Cardiac muscle cell (in vitro differentiated cells and primary cell): ENCODE data around the gene SLC25A26. TPM values are rescaled to one million over a fixed set of nuclear protein-coding genes. Genes with fewer than 3 reads are reported as not detected.
"Not testable (repeated sequence)": the region's sequence is repeated elsewhere in the genome, so short reads cannot be mapped to it uniquely, and the experiment has no call there.

ENCODE experiments used
- DNase-seq, 2 donors: peaks; one replicate each; pipeline versions ENCODE4 v3.0.0 to v3.0.0-alpha.2; 2010 to 2017; ENCODE audit warnings: low read depth in 1 of 2, low spot score in 1 of 2
- H3K27ac ChIP-seq: fragments of 200-600 bp; sonication (generic); 2 replicates; pipeline ENCODE4 v1.5.1; 2016
- H3K27me3 ChIP-seq: fragments of 200-600 bp; sonication (generic); 2 replicates; pipeline ENCODE4 v1.6.0; 2016; ENCODE audit warnings: control low read depth
- H3K36me3 ChIP-seq: fragments of 200-600 bp; sonication (generic); 2 replicates; pipeline ENCODE4 v1.5.1; 2016; ENCODE audit warnings: control low read depth
- H3K4me1 ChIP-seq: fragments of 200-600 bp; sonication (generic); 2 replicates; pipeline ENCODE4 v1.8.1; 2017; ENCODE audit warnings: low read depth, mild to moderate bottlenecking, mixed run types
- H3K4me3 ChIP-seq: fragments of 200-600 bp; sonication (generic); 2 replicates; pipeline ENCODE4 v1.5.1; 2016; ENCODE audit warnings: mild to moderate bottlenecking
- H3K9me3 ChIP-seq: fragments of 200-600 bp; sonication (generic); 2 replicates; pipeline ENCODE4 v1.5.1; 2017; ENCODE audit warnings: low read depth, mild to moderate bottlenecking, control low read depth
- CTCF ChIP-seq: IDR thresholded peaks from 2 replicates; pipeline ENCODE4 v1.5.1; 2012; ENCODE audit warnings: low read depth, mild to moderate bottlenecking, low read length
- polyA plus RNA-seq: library from polyadenylated mRNA; unstranded; fragments of >200 nt; fragmentation: Nextera tagmentation; extraction: Ambion mirVana; gene quantifications from 2 replicates; pipeline ENCODE4 v1.2.1, GENCODE V29; 2016
- total RNA-seq: library from RNA; depleted of rRNA; stranded (reverse); fragments of >200 nt; gene quantifications from 2 replicates; pipeline ENCODE4 v1.2.3, GENCODE V29; 2016

Gene SLC25A26
- total and polyA plus RNA-seq, 2 experiments from 2014 or later, result 22.2 to 41.2 TPM

DNA sequence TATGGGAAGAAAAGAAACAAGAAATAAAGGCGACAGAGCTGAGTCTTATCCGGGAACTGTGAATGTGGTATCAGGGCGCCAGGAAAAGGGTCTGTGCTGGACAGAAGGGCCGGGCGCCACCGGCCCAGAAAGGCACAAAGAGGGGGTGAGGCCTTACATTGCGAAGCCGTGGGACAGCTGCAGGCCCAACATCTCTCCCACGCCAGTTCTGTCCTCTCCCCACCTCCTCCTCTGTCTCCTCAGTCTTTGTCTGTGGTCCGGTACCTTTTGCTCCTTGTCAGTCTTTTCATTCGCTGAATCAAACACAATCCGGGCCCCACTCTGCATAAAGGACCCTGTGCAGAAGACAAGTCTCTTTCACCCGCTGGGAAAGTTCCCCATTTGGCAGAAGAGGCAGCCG is 198.2 kb downstream of the SLC25A26 start:
- no peak for DNase-seq
- peaks cover 16% of the 10 kb centered on the region for H3K4me1 ChIP-seq
- no peak overlapping the region for H3K27ac ChIP-seq
- H3K9me3 ChIP-seq, result no peaks in the 10 kb centered on the region
- H3K27me3 ChIP-seq, result no peaks in the 10 kb centered on the region
- no peaks in the 10 kb centered on the region for H3K36me3 ChIP-seq
- no peak overlapping the region for H3K4me3 ChIP-seq
- TF ChIP-seq CTCF, result no peak

- H3K27me3 ChIP-seq, H3K36me3 ChIP-seq, H3K27ac ChIP-seq, H3K9me3 ChIP-seq, DNase-seq, H3K4me3 ChIP-seq: not testable (repeated sequence)
- H3K4me1 ChIP-seq, result peaks cover 16% of the 10 kb centered on the region
Observed at GRCh38 chr3:66421144-66421543, 200.3 kb downstream of the SLC25A26 start.

DNA sequence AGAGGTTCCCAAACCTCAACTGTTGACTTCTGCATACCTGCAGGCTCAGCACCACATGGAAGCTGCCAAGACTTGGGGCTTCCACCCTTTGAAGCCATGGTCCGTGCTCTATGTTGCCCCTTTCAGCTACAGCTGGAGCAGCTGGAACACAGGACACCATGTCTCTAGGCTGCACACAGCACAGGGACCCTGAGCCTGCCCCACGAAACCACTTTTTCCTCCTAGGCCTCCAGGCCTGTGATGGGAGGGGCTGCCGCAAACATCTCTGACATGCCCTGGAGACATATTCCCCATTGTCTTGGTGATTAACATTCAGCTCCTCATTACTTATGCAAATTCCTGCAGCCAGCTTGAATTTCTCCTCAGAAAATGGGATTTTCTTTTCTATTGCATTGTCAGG is 201.1 kb downstream of the SLC25A26 start:
- H3K27me3 ChIP-seq, H3K4me1 ChIP-seq, H3K4me3 ChIP-seq, DNase-seq, H3K36me3 ChIP-seq, H3K9me3 ChIP-seq, H3K27ac ChIP-seq: not testable (repeated sequence)

DNA sequence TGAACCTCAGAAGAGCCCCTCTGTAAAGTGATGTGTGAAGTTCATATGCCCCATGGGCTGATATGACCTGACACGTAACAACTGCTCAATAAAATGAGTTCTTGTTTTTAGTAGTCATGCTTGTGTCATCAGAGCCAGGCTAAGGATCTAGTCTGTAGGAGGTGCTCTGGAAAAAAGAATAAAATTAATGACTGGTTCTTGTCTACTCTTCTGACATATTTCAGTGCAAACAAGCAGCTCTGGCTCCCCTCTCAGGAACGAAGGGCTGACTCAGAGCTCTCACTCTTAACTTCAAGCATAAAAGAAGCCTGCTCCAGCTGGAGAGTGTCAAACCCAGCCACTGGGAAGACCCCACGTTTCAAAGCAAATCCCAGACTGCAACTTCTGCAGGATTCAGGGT is 203.0 kb downstream of the SLC25A26 start:
- Histone ChIP-seq H3K27me3 (no peaks in the 10 kb centered on the region), H3K27ac (no peak overlapping the region), H3K4me1 (peaks cover 9% of the 10 kb centered on the region), H3K4me3 (no peak overlapping the region), H3K9me3 (no peaks in the 10 kb centered on the region), H3K36me3 (no peaks in the 10 kb centered on the region)
- no peak for TF ChIP-seq CTCF
- peak in 1 of 2 donors; percentile 66 for DNase-seq

DNA sequence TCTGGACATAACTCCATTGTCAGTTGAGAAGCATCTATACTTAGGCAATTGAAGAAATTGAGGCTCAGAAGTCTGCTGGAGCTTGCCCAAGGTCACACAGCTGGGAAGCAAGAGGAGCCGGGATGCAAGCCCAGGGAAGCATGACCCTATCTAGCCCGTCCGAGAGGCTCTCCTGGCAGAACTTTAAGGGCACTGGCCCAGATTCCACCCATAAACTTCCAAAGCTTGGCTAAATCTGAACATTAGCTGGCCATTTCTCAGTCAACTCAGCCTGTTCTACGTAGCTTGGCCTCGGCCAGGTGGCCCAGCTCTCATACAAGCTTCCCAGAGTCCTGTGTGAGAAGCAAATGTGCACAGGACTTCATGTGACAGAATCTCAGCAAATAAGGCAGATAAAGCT is 204.2 kb downstream of the SLC25A26 start:
- Histone ChIP-seq H3K4me3 (no peak overlapping the region), H3K36me3 (no peaks in the 10 kb centered on the region), H3K27ac (peak overlapping the region; percentile 59), H3K4me1 (peaks cover 9% of the 10 kb centered on the region), H3K27me3 (no peaks in the 10 kb centered on the region), H3K9me3 (no peaks in the 10 kb centered on the region)
- DNase-seq, result no peak
- no peak for TF ChIP-seq CTCF

- H3K36me3 ChIP-seq, result no peaks in the 10 kb centered on the region
- no peaks in the 10 kb centered on the region for H3K27me3 ChIP-seq
- peaks cover 9% of the 10 kb centered on the region for H3K4me1 ChIP-seq
- DNase-seq, result no peak
- H3K27ac ChIP-seq, result peak overlapping the region; percentile 59
- H3K4me3 ChIP-seq, result no peak overlapping the region
- TF ChIP-seq CTCF, result no peak
- no peaks in the 10 kb centered on the region for H3K9me3 ChIP-seq
Observed at GRCh38 chr3:66425576-66426114, 204.8 kb downstream of the SLC25A26 start.

DNA sequence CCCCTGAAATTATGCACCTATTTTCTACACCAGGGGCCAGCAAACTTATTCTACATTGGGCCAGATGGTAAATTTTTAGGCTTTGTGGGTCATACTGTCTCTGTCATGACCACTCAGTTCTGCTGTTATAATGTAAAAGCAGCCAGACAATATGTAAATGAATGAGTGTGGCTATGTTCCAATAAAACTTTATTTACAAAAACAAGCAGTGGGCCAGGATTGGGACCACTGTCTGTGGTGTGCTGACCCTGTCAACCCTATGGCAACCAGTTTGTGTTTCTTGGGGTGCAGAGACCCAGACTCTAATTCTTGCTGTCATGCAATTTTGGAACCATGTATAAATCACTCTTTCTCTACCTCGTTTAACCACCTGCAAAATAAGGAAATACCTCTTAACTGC is 205.3 kb downstream of the SLC25A26 start:
- DNase-seq, result no peak
- Histone ChIP-seq H3K36me3 (no peaks in the 10 kb centered on the region), H3K4me1 (peaks cover 9% of the 10 kb centered on the region), H3K27me3 (no peaks in the 10 kb centered on the region), H3K4me3 (no peak overlapping the region), H3K9me3 (no peaks in the 10 kb centered on the region), H3K27ac (peak overlapping the region; percentile 59)
- no peak for TF ChIP-seq CTCF
